Left cardiac atrium (tissue), 4 donors: Measurements from ENCODE around the gene CMSS1. TPM values are rescaled to one million over a fixed set of nuclear protein-coding genes. Genes with fewer than 3 reads are reported as not detected.

ENCODE experiments used
- ATAC-seq, 2 donors: fragments of 200-7000 bp; cut with Tn5 transposase; one replicate each; pipeline ENCODE4 v1.9.1; 2020; ENCODE audit warnings: mild to moderate bottlenecking in 2 of 2, moderate library complexity in 2 of 2
- DNase-seq: peaks from one replicate; pipeline ENCODE4 v3.0.0-alpha.2; 2020
- intact Hi-C, 2 donors: fragments of 100-400 bp; cut with DNase I; formaldehyde crosslinking; loops; one replicate each; pipeline versions ENCODE4 v1.14.1 to v1.15.1; 2022 to 2023
- total RNA-seq, 2 donors: library from RNA; stranded (reverse); fragmentation: NEBNext Ultra II Directional; extraction: Animal tissue kit (Norgen Biotek cat#: 25700); gene quantifications; one replicate each; pipeline ENCODE4 v1.2.1, GENCODE V29; 2021
- donor health status: DM: no; HTN: yes; CAD: no.
- donor health status: DM: no; HTN: yes; CAD: no; lungs with severe emphysema.
- donor health status: DM: yes; HTN: yes; CAD: no.
- donor health status: Dilated cardiomyopathy.

Gene CMSS1
- total RNA-seq, 2 donors from 2014 or later: 28.7 to 33.7 TPM

- ATAC-seq (no peak), DNase-seq (no peak)
- intact Hi-C loops: no loop called here
Observed at GRCh38 chr3:99990179-99990578, 172.5 kb downstream of the CMSS1 start.

- no peak for DNase-seq
- intact Hi-C loops: no loop called here
- no peak for ATAC-seq
Observed at GRCh38 chr3:99997293-99997692, 179.6 kb downstream of the CMSS1 start.

- no peak for DNase-seq
- intact Hi-C loops: no loop called here
- no peak for ATAC-seq
Observed at GRCh38 chr3:99999536-99999935, 181.9 kb downstream of the CMSS1 start.

GRCh38 chr3:100001083-100001482 is 183.4 kb downstream of the CMSS1 start:
- ATAC-seq (no peak), DNase-seq (no peak)
- intact Hi-C loops: no loop called here

- no peak for ATAC-seq
- no peak for DNase-seq
- intact Hi-C loops: no loop called here
Observed at GRCh38 chr3:100001526-100002270, 184.0 kb downstream of the CMSS1 start.

- DNase-seq (no peak), ATAC-seq (peak; percentile 42 to 96)
- intact Hi-C loops: no loop called here
Observed at GRCh38 chr3:100002599-100003350, 185.1 kb downstream of the CMSS1 start.

- DNase-seq (no peak), ATAC-seq (no peak)
- intact Hi-C loops: no loop called here
Observed at GRCh38 chr3:100003609-100004503, 186.2 kb downstream of the CMSS1 start.

GRCh38 chr3:100004931-100005330 is 187.3 kb downstream of the CMSS1 start:
- no peak for ATAC-seq

GRCh38 chr3:100005665-100006393 is 188.2 kb downstream of the CMSS1 start:
- intact Hi-C loops: no loop called here
- ATAC-seq (no peak), DNase-seq (no peak)

More at GRCh38 chr3:100004931-100005330, 187.3 kb downstream of the CMSS1 start:
- intact Hi-C loops: no loop called here
- DNase-seq: no peak

GRCh38 chr3:100006570-100007271 is 189.1 kb downstream of the CMSS1 start:
- no peak for DNase-seq
- intact Hi-C loops: no loop called here
- peak in 1 of 2 donors; percentile 21 for ATAC-seq

- ATAC-seq (no peak), DNase-seq (no peak)
- intact Hi-C loops: no loop called here
Observed at GRCh38 chr3:100007313-100007712, 189.7 kb downstream of the CMSS1 start.

- ATAC-seq: no peak
- no peak for DNase-seq
- intact Hi-C loops: no loop called here
Observed at GRCh38 chr3:100008081-100008698, 190.5 kb downstream of the CMSS1 start.

- DNase-seq (no peak), ATAC-seq (no peak)
- intact Hi-C loops: no loop called here
Observed at GRCh38 chr3:100009276-100010086, 191.8 kb downstream of the CMSS1 start.

- intact Hi-C loops: no loop called here
- no peak for DNase-seq
- ATAC-seq: no peak
Observed at GRCh38 chr3:100010087-100010417, 192.4 kb downstream of the CMSS1 start.

- intact Hi-C loops: no loop called here
- DNase-seq (no peak), ATAC-seq (no peak)
Observed at GRCh38 chr3:100018806-100019205, 201.1 kb downstream of the CMSS1 start.

GRCh38 chr3:100019719-100020118 is 202.1 kb downstream of the CMSS1 start:
- no peak for ATAC-seq
- no peak for DNase-seq
- intact Hi-C loops: no loop called here

- intact Hi-C loops: no loop called here
- ATAC-seq (peak in 1 of 2 donors; percentile 19), DNase-seq (no peak)
Observed at GRCh38 chr3:100020876-100021644, 203.4 kb downstream of the CMSS1 start.
